NCI-H2196 (cell line): Measurements from ENCODE around the gene FSTL1.
"Not testable (repeated sequence)": the region's sequence is repeated elsewhere in the genome, so short reads cannot be mapped to it uniquely, and the experiment has no call there.

Experiments
- DNase-seq: peaks from one replicate; lab custom pipeline; 2025; ENCODE audit not compliant: unreplicated experiment; lab: John Stamatoyannopoulos, UW

Gene FSTL1

DNA sequence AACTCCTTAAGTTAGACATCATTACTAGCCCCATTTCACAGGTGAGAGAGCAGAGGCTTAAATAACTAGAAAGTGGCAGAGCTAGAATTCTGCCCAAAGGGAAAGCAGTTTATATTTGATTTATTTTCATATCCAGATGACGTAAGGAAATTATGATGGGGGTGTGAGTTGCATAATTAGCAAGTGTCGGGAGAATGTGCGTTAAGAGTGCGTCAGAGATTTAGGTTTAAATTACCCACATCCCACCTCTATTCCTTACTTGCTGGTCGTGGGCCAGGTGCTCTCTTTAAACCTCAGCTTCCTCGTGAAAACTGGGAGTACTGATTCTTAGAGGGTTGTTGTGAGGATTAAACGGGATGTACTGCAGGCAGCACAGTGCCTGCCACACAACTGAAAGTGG, 32.3 kb downstream of the FSTL1 start:
- no peak for DNase-seq

DNA sequence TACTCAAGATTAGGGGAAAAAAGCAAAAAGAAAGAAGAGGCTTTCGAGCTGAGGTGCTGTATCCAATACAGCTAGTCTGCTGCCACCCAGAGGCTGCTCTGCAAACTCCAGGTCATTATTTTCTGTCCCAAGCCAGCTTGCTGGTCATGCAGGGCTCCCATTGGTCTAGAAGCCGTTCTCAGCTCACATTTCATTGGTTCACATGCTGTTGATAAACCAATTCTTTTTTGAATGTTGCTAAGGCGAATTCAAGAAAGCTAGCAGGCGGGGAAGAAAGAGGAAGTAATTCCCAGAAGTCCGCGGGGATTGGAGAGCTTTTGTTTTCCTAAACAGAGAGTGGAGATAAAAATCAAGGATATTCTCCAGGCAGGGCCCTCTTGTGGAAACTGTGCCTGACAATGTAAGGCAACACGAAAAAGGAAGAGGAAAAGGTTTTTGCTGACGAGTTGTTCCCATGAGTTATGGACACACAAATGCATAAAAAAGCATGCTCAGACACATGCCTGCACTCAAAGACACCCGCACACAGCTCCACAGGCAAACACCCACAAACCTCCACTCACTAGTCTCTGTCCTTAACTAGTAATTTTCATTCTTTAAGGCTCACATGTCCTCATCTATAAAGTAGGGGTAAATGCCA, 33.4 kb downstream of the FSTL1 start:
- DNase-seq, result peak; percentile 96

DNA sequence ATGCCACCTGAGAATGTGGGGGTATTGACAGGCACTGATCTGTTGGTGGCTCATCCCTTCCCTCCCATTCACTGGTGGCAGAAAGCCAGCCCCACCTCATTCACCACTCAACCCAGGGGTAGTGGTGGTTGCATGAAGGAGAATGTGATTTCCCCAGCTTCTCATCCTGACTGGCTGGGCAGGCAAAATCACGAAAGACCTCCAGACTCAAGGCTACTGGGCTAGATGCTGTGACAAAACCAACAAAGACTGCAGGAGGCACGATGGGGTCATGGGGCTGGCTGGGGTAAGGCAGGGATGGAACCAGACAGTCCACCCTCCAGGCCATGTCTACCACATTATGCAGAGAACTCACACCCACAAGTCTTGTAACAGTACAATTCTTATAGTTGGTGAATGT, 33.9 kb downstream of the FSTL1 start:
- no peak for DNase-seq

DNA sequence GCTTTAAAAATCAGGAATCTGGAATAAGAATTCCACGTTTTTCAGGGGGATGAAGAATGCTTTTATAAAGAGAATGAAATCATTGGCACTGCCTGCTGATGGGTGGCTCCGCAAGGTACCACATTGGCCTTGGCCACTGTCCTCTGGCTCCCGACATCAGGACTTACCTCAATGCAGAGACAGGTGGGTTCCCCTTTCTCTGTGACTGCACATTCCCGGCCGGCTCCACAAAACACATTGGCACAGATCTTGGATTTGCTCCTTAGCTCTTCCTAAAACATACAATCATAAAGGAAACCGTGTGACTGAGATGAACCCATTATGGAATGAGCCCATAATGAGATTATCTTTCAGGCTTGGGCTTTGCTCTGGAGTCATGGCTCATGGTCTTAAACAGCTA, 35.0 kb downstream of the FSTL1 start:
- no peak for DNase-seq

DNA sequence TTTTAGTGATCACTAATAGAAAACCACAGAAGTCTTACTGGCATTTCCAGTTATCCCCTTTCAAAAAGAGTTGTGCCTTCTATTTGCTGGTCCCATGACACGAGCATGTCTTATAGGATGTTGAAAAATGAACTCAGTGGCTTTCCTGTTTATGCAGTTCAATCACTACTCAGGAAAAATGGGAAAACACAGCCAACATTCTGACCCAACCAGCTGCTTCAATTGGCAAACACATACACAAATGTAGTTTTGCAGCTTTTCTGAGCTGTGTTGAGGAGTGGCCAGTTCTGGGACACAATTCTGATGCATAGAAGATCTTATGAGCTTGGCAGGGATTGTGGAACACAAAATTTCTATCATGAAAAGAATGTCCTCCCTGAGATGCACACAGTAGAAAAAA, 40.3 kb downstream of the FSTL1 start:
- no peak for DNase-seq

DNA sequence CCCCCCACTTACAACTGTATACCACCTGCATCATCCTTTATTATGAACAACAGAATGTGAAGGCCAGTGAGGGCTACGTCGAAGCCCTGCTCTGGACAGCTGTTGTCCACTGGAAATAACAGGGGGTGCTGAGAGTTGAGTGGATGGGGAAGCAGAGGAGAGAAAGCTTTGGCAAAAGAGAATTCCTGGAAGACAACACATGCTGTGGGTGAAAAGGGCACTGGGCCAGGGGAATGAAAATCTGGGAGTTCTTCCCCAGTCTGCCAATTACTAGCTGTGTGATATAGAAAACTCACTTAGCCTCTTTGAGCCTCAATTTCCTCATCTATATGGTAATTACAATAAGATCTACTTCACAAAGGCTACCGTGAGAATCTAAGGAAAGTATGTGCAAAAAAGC, 40.7 kb downstream of the FSTL1 start:
- DNase-seq, result no peak

DNA sequence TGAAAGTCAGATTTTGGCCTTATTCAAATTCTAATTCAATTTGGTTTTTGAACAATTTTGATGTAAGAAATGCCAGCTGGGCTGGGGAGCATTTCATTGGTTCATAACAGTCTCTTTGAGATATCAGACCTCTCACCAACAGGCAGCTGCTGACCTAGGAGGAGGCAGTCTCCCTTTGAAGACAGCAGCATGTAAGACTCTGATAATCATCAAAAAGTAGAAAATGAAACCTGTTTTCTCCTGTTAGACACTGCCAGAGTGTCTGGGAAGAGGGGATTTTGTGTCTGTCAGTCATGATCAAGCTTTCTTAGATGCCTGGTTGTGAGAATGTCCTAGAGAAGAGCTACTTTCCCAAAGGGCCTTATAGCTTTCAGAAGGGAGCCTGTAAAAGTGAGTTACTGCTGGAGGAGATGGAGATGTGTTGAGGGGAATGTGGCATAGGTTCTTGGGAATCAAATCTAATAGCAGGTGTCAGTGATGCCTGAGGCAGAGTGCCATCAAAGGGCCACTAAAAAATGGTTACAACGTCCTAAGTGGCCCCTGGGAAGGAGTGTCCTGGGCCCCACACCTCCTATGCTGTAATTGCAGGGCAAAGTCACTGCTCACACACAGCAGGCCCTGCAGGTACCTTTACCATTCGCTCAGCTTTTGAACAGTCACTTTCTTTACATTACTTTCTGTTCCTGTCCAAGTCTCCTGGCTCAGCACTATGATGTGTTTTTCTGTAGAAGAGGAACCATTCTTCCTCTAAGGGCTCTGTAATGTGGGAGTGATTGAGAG, 43.1 kb downstream of the FSTL1 start:
- DNase-seq, result no peak

DNA sequence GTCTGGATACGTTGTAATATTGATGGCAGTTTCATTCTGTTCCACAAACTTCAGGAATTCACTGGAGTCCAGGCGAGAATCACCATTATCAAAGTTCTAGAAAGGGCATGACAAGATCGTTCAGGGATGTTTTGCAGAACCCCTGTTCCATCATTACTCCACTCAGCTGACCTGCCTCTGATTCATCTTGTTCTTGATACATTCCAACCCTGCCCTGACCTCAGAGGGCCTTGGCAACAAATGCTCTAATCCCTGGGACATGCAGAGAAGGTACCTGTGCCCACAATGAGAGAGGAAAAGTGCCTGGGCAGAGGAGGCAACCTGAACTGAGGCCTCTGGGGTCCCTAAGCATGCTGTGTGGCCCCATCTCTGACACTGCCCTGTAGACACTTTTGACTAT, 45.9 kb downstream of the FSTL1 start:
- no peak for DNase-seq

DNA sequence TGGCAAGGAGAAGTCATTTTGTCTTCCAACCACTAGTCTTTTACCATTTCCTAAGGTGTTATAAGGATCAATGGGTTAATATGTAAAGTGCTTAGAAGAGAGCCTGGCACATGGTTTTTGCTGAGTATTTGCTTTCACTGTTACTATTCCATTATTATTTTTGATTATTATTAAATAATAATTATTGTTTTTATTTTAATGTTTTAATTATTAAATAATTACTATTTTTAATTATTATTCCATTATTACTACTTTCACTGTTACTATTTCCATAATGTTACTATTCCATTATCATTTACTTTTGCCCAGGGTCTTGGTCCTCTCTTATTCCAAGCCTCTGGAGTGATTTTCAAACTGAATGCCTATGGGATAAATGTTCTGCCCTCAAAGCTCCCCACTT, 48.5 kb downstream of the FSTL1 start:
- DNase-seq, result no peak

DNA sequence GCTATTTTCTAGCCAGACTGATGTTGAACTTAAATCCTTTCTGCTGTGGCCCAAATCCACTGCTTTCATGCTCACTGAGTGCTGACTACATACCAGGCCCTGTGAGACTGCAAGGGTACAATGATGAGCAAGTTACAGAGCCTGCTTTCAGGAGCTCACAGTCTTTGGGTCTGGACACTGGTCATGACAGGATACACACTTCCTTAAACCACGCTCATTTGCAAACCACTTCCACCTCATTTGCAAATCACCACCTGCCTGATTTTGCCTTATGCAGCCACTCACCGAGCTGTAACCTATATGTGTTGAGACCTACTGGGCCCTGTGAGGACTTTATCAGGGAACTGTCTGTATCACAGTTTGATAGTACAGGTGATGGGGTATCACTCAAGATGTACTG, 51.4 kb downstream of the FSTL1 start:
- no peak for DNase-seq

DNA sequence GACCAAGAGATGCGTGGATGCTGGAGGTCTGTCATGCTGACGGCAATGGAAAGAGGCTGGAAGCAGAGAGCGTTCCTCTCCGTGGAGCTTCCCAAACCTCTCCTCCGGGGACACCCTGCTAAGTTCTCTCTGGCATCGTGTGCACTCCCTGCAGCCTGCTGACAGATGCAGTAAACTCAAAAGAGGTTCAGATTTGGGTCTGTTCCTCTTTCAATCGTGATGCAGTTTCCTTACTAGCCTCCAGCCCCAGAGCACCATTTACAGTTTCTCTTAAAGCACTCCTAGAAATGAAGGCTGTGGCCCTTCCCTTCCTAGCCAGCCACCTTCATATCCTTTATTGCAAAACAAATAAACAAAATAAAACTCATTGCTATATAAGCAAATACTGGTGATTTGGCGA, 54.3 kb downstream of the FSTL1 start:
- DNase-seq, result no peak

DNA sequence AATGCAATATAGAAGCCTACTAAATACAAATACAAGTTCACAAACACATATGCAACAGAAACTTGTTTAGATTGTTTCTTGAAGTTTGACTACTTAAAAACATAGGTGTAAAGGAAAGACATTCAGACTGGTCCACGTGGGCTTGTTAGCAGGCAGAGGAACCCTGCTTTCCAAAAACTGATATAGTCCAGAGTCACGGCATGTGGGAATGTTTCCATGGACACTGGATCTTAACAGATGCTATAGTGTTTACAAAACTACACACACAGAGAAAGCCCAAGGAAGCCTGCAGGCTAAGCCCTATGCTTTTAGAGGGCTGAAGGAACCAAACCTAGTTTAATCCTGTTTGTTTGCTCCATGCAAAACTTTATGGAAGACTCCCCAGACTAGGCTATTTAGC, 56.4 kb downstream of the FSTL1 start:
- no peak for DNase-seq

DNA sequence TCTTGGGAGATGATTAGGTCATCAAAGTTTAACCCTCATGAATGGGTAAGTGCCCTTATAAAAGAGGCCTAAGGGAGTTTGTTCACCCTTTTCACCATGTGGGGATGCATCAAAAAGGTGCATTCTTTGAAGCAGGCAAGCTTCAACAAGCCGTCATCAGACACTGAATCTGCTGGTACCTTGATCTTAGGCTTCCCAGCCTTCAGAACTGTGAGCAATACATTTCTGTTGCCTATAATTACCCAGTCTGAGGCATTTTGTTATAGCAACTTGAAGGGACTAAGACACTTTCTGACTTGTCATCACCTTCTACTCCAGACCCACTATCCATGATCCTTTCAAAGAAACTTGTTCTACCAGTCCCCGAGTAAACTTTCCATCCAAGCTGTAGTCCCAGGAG, 57.0 kb downstream of the FSTL1 start:
- no peak for DNase-seq

DNA sequence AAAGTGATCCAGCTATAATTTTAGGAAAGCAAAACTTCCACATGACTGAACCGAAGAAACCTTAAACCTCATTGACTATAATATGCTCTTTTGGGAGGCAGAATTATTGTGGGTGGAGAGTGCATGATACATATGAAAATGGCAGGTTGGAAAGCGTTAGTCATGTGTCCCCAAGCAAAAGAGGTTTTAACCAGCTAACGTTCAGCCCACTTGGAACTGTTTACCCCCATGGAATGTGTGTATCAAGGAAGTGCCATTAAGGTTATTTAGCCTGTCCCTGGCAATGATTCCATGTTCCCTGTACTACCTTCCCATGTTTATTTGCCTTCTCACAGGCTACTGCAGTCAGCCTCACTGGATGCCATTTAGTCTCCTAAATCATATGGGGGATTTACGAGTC, 57.5 kb downstream of the FSTL1 start:
- no peak for DNase-seq

DNA sequence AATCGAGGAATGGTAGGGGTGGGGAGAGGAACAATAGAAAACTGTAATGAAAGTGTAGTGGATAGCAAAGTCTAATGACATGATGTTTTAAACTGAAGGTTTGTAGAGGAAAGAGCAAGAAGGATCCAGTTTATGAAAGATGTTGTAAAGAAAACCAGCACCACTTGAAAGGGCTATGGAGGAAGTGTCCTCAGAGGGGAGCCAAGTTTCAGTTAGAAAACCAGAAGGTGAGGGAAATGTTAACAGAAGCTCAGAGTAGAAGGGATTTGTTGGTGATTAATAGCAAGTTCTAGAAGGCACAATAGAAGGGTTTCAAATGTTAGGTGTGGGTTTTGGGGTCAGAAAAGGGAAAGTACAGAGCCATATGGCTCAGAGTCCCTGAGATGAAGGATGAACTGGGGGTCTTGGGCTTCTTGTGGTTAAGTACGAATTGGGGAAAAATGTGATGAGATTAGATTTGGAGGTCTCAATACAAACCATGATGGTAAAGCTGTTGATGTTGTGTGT, 67.8 kb downstream of the FSTL1 start:
- no peak for DNase-seq

DNA sequence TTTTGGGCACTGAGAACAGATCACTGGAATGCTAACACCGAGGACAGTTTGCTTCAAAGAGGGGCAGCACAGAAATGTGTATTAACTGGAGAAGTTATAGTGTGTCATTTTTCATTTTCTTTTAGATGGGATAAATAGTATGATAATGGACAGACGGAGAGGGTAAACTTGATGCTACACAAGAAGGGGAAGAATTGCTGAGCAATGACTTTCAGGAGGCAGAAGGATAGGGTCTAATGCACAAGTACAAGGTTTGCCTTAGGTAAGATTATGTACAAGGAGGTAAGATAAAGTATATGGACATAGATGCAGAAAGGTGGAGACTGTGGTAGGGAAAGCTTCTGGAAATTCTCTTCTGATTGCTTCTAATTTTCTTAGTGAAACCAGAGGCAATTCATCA, 69.3 kb downstream of the FSTL1 start:
- no peak for DNase-seq

DNA sequence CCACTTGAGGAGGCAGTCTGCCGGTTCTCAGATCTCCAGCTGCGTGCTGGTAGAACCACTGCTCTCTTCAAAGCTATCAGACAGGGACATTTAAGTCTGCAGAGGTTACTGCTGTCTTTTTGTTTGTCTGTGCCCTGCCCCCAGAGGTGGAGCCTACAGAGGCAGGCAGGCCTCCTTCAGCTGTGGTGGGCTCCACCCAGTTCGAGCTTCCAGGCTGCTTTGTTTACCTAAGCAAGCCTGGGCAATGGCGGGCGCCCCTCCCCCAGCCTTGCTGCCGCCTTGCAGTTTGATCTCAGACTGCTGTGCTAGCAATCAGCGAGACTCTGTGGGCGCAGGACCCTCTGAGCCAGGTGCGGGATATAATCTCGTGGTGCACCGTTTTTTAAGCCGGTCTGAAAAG, 72.8 kb downstream of the FSTL1 start:
- not testable (repeated sequence) for DNase-seq

DNA sequence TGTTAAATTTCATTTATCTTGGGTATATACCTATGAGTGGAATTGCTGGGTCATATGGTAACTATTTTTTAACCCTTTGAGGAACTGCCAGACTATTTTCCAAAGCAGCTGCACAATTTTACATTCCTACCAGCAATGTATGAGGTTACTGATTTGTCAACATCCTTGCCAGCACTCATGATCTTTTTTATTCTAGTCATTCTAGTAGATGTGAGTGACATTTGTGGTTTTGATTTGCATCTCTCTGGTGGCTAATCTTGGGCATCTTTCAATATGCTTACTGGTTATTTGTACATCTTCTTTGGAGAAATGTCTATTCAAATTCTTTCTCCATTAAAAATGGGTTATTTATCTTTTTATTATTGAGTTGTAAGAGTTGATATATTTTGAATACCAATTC, 80.3 kb downstream of the FSTL1 start:
- no peak for DNase-seq

DNA sequence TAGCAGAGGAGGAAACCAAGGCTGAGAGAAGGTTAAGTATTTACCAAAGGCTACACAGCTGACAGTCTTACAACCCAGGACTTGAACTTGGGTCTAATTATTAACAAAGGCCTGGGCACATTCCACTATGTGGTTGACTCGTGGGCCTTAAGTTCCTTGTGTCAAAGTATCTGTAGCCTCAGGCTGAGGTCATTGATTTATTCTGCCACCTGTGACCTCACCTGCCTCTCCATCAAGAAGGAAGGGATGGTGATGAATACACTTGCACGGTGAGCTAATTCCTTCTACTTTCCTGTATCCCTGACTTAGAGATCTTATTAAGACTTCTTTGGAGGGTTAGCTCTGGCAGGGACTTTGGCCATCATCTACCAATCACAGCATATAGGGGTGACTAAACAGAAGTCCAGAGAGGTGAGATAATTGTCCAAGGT, 81.7 kb downstream of the FSTL1 start:
- DNase-seq, result no peak

DNA sequence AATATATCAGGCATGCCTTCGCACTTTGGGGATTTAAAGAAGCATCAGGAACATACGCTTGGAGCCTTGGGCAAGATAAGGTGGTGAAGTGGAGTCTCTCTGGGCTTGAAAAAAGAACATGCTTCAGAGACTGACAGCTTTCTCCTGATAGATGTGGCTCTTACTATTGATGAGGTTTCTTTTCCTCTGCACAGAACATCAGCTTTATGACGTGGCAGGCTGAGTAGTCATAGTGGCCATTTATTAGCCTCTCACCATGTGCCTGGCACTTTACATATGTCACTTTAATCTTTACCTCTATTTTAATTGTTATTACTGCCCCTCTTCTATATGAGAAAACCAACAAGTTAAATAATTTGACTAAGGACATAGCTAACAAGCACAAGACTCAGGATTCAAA, 82.6 kb downstream of the FSTL1 start:
- no peak for DNase-seq

DNA sequence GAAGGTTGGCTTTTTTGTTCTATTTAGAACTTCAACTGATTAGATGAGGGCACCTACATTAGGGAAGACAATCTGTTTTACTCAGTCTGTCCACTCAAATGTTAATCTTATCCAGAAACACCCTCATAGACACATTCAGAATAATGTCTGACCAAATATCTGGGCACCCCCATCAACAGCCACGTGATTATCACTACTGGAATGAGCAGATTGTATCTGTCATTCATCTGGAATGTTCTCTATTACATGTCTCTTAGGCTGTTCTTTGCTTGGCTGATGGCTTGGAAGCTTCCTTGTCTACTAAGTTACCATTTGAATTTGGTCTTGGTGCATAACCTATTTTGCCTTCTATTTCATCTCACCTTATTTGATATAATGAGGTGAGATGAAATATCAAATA, 86.0 kb downstream of the FSTL1 start:
- no peak for DNase-seq

DNA sequence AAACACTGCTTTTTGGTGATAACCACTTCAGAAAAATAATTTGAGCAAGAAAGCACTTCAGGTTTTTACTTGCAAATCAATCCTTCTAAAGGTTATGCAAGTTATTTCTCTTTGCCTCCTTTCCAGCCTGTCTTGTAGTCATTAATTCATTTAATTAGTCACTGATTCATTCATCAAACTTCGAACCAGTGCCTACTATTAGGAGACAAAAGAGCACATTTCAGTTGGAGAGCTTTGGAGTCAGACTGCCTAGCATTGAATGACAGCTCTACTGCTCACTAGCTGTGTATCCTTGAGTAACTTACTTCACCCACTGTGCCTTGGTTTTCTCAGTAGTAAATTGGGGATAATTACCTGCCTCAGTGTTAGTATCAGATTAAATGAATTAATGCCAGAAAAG, 86.7 kb downstream of the FSTL1 start:
- DNase-seq, result no peak

DNA sequence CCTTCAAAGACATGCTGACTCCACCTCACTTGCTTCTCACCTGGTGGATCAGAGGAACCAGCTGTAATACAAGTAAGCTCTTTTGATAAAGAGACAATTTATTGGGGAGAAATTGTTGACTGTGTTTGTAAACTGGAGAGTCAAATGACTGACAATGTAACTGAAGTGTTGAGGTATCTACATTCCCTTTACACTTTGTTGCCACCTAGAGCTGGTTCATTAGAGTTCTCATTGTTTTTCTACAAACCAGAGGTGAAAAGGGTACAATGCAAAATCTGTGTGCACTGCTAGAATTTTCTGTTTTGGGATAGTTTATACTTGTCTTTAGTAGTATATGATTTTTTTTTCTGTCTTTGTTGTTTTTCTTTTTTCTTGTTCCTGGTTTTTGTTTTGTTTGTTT, 93.0 kb downstream of the FSTL1 start:
- DNase-seq, result no peak
